8988T (cell line): ENCODE data around the gene KBTBD8.

Source experiments
- DNase-seq: peaks from one replicate; pipeline ENCODE4 v3.0.0; 2011

The KBTBD8 gene

DNA sequence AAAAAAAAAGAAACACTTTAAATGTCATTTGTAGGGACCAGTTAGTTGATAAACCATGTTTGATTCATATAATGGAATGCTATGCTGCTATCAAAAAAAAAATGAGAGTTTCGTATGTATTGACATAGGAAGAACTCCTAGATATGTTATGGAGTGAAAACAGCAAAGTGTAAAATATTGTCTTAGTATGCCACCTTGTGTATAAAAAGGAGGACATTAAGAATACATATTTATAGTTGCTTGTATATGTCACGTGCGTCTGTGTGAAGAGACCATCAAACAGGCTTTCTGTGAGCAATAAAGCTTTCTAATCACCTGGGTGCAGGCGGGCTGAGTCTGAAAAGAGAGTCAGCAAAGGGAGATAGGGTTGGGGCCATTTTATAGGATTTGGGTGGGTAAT, 39.5 kb downstream of the KBTBD8 start:
- DNase-seq: no peak

DNA sequence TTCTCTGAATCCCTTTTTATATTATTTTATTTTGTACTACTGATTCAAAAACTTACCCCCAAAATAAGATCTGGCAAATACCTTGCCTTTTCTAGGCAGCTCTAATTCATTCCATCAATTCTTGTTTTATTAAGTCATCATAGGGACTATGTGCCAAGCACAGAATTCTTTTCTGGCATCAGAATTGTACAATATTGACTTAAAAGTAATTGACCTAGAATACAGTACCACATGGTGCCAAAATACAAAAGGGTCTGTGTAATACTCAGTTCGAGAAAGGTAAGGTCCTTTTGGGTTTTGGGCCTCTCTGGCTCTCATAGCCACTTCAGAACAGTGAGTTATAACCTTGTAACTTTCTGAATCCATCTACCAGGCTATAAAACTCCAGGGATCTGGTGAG, 46.2 kb downstream of the KBTBD8 start:
- DNase-seq: no peak

DNA sequence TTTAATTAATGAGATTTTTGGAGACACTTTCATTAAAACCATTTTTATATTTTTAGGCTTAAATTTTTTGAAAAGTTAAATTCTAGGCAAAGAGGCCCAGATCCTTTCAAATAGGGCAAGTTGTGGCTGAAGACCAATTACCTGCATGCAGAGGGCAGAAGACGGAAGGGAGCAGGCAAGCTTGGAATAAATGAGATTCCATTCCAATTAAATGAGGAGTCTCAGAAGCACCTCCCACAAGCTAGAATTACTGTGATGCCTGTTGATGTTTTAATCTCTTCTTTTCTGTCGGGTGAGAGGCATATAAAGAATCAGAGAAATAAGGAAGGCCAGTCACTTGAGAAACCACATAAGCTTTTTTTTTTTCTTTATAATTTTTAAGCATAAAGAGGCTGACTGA, 46.8 kb downstream of the KBTBD8 start:
- DNase-seq: no peak

DNA sequence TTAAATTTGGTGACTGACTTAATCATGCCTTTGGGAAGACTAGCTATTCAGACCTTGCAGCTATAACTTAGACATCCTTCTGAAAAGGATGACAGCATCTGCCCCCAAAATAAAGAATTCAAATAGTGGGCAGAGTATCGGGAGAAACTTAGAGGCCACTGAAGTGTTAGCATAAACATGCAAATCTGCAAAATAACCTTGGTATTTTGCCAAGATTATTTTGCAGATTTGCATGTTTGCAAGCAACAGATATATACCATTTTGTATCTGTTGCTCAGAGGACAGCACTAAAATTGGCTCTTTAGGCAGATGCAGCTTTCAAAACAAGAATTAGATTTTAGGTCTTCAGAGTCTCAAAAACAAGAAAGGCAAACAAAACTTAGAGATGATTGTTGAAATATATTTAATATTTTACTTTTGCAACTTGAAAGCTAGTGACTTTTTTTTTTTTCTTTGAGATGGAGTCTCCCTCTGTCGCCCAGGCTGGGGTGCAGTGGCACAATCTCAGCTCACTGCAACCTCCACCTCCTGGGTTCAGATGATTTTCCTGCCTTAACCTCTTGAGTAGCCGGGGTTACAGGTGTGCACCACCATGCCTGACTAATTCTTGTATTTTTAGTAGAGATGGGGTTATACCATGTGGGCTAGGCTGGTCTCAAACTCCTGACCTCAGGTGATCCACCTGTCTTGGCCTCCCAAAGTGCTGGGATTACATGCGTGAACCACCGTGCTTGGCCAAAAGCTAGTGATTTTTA, 47.8 kb downstream of the KBTBD8 start:
- no peak for DNase-seq

DNA sequence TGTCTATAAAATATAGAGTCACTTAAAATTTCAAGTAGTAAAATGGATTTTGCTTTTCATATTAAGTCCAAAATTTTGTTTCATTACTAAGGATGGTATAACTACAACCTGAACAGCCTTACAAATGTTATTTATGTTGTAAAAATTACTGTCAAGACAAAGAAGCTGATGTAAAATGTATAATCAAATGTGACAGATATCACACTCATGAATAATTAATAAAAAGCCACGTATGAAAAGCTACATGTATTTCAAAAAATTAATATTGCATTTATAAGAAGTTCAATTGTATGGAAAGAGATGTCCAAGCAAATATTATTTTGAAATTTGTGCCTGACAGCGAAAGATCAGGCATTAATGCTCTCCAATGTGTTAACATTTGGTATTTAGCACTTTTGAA, 48.9 kb downstream of the KBTBD8 start:
- DNase-seq: no peak

DNA sequence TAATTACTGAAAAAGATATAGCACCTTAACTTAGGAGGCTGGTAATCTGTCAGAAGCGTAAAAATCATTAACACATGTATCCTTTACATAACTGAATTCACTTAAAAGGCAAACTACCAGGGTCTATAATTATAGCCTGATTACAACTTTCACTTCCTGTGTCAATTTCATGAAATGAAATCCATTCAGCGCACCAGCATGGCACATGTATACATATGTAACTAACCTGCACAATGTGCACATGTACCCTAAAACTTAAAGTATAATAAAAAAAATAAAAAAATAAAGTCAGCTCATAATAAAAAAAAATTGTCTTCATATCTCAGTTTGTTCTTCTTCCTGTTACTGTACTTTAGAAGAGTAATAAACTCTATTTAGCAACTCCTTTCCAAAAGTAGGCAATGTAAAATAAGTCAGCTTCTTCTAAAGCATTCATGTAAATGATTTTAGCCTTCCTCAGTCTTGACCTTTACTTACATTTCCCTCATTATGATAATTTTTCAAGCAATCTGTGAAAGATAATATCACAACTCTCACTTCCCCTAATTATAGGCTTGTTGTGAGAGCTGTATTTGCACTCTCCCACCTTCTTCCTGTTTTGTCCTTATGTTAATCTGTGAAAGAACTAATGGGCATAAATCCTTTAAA, 50.1 kb downstream of the KBTBD8 start:
- no peak for DNase-seq

DNA sequence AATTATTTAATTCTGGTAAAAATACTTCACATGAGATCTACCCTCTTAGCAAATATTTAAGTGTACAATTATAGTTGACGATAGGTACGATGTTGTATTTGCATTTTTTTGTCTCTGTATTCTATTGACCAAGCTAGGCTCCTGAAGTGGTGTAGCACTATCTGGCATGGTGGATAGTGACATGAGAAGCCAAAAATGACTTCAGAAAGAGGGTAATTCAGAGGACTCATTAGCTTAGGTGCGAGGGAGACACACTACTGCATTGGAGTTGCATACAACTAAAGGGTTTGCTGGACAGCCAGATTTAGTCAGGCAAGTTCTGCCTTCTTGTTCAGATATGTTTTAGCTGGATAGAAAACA, 50.6 kb downstream of the KBTBD8 start:
- no peak for DNase-seq

DNA sequence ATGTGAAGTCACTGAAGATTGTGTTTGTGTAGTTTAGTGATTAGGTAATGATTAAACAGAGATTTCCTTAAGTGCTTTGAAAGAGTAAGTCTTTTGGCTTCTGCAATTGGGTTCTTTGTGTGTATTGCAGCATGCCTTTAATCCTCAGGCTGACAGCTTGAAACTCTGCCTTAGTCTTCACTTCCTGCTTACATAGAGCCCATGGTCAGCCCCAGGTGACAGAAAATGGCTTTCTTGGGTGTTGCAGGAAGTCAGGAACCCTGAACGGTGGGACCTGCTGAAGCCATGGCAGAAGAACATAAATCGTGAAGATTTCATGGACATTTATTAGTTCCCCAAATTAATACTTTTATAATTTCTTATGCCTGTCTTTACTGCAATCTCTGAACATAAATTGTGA, 61.3 kb downstream of the KBTBD8 start:
- DNase-seq: no peak
